ELF-1 (cell line): ENCODE measurements around the gene UST.
"Not testable (repeated sequence)": the region's sequence is repeated elsewhere in the genome, so short reads cannot be mapped to it uniquely, and the experiment has no call there.

Experiments used
- DNase-seq: peaks from one replicate; pipeline ENCODE4 v3.0.0-alpha.2; 2016; ENCODE audit warnings: low read depth, low spot score

UST gene

DNA sequence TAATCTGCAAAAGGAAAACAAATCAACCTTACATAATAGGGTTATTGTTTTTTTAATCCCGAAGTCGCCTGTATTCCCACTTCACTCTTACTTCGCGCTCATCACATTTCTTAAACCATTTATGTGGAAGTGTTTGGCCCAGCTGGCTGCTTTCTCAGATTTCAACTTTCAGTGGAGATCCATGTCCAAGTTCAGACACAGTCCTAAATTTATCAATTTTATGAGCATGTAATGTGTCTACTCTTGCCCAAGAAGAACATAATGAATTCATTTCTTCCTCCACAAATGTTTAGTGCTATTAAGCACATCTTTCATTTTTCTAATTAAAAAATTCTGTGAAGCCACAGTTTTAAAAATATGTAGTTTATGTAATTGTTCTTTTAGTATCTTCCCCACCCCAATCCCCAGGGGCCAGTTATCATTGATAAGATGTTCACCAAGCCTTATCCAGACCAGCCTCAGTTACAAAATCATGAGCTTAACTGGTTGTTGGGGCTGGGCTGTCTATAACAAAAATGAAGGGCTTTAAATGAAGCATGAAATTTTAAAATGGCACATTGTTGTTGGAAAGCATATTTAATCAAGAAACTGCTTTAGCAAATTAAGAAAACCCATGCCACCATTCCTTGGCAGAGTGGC lies 151.7 kb downstream of the UST start:
- no peak for DNase-seq

DNA sequence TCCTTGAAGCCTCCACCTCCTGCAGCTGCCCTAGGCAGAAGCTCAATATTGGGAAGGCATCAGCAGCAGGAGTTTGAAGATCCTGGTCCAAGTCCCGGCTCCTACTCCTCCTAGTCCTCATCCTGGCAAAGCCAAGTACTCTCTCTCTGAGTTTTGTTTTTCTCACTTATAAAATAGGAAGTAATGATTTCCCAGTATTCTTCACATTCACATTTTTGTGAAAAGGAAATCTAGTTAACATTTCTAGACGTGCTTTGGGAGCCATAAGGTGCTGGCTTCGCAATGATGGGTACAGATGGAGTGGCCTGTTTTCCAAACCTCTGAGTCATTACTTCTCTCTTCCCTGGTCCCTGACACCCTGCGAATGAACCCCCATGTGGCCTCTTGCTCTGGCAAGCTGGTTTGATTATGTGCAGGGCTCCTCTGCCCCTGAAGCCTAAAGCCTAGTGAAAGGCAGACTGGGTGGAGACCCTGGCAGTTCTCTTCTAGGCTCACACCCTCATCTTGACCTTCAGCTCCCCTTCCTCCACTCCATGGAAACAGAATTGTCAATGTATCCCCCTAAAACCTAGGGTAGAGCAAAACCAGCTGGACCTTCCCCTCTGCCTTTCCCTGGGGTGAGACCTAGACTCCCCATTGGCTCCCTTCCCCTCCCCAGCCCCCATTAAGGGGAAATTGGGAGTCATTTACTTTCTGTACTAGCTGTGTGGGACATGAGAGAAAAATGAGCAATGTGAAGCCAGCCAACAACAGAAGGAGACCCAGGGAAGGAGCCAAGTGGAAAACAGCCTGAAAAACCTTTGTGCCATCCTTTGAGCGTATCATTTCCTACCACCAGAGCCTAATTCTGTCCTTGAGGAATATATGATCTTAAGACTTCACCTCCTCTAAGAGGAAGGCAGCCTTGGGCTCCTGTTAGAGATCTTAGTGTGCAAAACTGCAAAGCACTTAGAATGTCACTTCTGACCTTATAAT lies 158.4 kb downstream of the UST start:
- DNase-seq, result no peak

DNA sequence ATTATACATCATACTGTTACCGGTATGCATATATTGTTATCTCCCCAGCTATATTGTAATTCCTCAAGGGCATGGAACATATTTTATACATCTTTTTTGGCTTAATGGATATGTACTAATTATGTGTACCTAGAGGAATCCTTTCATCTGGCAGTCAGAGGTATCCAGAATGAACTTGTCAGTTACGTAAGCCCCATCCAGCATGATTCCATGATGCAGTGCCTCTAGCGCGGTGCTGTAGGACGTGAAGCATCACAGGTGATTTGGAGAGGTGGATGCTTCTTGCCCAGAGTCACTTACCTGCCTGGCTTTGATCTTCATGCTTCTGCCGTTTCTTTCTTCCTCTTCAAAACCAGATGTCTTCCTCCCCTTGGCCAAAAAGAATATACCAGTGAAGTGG lies 159.1 kb downstream of the UST start:
- no peak for DNase-seq

DNA sequence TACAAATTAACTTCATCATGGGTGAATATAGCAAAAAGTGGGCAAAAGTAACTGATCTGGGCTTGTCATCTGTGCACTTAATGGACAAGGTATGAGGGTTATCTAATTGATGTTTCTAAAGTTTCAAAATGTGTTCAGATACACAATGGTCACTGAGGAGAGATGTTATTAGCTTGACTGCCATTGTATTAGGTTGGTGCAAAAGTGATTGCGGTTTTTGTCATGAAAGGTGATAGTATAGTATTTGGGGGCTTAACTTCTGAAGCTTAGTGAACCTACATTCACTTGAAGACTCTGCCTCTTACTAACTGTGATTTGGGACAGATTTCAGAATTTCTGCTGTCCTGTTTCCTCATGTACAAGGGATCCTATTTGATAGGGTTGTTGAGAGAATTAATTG lies 159.6 kb downstream of the UST start:
- no peak for DNase-seq

DNA sequence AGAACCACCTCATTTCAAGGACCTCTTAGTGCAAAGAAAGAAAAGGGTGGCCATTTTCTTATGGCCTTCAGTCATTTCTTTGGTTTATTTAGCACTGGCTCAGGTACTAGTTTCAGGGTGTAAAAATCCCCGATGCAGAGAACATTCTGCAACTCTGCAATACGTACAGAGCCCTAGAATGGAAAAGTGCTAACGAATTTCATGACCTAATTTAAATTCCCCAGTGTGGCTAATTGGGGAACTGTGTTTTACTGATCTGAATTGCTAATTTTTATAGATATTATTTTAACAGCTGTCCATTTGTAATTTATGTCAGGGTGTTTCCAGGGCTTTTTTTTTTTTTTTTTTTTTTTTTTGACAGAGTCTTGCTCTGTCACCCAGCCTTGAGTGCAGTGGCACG lies 160.7 kb downstream of the UST start:
- no peak for DNase-seq

DNA sequence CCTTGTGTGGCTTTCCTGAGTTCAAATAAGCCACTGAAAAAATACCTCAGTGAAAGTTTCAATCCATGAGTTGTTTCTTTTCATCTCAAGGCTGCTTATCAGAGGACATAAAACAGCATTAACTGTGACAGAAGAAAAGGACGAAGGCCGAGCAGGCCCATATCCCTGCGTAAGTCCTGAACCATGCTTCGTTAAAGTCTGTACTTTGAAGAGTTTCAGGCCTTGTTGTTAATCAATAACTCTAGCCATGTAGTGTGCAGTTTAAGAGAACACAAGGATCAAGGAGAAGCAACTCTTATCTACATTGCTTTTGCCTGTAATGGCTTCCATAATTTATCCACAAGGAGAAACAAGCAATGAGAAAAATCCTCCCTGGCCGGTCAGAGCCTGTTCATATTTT lies 165.4 kb downstream of the UST start:
- DNase-seq, result no peak

DNA sequence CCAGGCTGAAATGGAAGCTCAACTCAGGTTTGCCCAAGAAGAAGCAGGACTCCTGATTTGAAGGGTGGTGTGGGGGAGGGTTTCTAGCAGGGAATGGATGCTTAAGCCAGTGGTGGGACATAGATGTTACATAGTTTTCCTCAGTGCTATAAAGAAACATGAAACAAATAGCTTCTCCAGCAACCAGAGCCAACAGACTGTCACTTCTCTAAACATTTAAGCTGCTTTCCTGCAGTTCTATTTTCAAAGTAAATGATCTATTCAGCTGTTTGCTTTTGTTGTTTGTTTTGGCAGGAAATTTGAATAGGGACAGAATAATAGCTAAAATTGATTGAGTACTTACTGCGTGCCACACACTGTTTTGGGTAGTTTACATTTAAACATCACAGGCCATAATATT lies 169.0 kb downstream of the UST start:
- DNase-seq, result no peak

DNA sequence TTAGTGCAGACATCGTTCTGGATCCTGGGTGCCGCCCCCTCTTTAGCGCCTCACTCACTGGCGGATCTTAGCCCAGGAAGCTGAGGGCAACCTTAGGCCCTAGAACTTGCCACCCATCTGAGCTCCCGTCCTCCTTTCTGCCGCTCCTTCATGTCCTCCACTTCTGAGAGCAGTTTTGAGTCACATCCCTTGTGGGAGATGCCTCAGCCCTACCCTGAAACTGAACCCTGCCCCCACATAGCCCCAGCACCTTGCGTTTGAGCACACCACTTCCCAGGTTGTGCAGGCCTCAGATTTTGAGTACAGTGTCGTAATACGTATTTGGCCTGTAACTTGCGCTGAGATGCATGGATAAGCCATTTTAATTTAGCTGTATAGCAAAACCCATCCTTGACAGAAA lies 169.7 kb downstream of the UST start:
- not testable (repeated sequence) for DNase-seq

DNA sequence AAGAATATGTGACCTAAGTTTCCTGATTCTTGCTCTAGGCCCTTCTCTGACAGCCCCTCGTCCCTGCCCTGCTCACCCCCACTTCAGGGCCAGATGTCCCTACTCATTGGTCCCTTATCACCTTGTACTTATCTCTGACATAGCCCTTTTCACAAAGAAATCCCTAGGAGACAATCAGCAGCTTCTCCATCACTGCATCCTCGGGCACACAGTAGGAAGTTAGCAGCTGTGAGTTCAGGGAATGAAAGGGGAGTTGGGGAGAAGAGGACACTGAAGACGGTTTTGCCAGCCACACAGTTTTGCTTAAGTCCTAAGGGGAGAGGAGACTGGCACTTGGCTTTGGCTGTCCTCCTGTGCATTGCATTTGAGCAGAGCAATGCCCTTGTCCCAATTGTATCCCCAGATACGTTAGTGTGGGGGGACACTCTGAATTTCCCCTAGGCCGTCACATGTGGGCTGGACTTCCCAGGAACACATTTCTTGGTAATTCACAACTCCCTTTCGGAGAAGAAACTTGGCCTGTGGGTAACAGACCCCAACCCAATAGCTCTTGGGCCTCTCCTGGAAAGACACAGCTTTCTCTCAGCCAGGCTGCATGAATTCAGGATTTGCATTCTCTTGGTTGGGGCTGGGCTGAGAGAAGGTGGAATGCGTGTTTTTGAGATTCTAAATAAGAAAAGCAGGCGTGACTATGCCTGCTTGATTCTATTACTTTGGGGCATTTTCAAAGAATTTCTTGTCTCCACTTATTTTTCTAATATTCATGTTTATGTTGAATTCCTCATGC lies 177.6 kb downstream of the UST start:
- no peak for DNase-seq

DNA sequence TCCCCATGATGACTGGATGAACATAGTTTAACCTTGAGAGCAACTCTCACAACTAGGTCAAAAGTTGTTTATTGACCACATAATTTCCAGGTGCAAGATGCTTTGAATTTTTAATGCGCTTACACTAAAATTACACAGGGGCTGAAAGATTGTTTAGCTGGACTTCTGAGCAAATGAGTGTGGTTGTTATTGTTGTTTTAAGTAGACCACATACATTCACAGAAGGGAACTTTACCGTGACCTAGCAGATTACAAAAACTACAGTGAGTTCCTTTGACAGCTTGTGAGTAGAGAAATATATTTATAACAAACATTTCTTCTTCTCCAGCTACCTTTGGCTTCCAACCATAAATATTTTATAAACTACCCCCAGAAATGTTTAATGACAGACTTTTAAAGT lies 178.9 kb downstream of the UST start:
- no peak for DNase-seq

DNA sequence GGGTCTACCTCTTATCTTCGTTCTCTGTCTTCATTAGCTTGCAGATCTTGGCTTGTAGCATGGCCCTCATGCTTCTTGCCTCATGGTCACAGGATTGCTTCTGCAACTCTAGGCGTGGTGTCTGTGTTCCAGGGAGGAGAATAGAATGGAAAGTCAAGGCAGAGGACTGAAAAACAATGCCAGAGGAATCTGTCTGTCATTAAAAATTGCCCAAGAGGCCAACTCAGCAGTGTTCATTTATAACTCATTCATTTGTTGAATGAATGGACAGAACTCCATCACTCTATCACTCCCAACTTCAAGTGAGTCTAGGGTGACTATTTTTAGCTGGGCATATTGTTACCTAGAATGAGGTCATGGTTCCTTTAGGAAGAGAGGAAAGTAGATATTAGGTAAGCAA lies 179.6 kb downstream of the UST start:
- DNase-seq, result no peak

DNA sequence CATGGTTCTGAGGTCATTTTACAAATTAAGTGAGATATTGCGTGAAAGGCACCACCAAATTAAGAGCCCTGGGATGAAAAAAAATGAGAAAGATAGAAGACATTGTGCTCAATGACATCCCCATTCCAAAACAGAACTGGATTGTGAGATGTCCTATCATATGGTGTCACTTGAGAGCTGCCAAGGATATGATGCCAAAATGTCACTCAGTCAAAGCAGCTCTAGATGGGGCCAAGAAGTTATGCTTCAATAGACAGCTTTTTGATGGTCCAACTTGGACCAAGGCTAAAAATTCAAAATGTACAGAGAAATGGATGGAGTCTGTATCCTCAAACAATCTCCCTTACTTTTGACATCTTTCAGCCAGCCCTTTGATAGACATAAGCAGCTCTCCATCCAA lies 180.8 kb downstream of the UST start:
- no peak for DNase-seq

DNA sequence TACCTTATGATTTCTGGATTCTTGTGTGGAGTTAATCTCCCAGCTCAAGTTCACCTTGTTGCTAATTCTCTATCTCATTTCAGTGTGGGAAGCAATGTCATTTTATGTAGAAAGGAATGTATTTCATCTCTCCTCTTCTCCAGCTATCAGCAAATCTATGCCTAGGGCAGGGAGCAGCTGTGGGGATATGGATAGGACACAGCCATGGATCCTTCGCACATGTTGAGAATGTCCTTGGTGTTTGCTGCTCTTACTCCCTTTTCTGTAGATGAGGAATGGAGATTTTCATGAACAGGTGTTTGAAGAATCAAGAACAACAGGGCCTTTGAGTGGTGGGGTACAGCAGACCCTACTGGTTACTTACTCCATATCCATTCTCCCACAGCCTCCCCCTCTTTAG lies 182.0 kb downstream of the UST start:
- DNase-seq, result no peak

DNA sequence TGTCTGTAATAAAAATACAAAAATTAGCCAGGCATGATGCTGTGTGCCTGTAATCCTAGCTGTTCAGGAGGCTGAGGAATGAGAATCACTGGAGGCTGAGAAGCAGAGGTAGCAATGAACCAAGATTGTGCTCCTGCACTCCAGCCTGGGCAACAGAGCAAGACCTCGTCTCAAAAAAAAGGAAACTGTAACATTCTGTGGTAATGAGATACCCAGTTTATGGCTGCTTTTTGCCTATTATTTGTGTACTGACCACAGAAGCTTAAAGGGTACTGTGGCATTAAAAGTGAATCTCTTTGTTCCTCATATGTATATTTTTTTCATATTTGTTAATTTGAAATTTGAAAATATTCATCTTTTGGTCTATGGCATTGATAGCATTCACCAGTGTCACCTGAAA lies 185.4 kb downstream of the UST start:
- DNase-seq, result no peak

DNA sequence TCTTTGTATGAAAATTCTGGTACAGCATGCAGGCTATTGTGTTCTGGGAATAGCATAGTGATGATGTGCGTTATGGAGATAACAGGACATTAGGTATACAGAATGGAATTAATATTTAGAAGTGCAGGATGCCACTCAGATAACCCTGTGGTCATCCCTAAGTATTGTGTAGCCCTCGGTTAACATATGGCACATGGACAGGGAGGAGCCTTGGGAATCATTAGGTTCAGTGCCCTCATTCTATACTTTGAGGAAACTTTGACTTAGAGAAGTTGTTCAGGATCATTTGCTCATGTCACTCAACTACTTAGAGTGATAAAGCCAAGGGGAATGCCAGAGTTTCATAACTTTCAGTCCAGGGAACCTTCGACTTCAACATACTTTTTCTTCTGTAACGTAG lies 185.9 kb downstream of the UST start:
- DNase-seq, result no peak

DNA sequence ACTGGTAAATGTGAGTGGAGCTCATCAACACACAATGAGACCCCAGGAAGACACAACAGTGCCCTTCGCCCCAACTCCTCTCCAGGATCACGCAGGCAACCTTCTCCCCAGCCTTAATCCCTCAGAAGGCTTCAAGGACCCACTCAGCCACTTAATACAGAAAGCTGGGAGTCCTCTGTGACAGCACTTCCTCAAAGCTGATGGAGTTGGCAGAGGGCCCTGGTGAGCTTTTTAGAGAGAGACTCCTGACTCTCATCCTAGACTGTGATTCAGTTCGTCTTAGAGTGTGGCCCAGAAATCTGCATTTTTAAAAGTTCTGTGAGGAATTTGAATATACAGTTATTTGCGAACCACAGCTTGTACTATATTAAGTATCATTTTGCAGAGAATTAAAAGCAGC lies 187.7 kb downstream of the UST start:
- no peak for DNase-seq

DNA sequence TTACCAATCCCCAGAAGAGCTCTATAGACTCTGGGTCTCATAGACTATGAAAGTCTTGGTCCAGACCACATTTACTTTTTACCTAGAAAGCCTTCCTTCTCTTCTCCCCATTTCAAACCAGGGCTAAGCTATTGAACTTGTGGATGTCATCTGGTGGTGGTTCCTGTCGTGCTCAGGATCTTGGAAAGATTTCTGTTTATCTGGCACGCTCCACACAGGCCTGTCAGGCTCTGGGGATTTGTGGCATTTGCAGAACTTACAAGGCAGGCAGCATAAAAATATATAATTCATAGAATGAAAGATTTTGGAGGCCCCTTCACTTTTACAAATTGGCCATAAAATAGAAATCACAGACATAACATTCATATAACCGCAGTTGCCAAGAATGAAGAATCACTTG lies 188.1 kb downstream of the UST start:
- no peak for DNase-seq

DNA sequence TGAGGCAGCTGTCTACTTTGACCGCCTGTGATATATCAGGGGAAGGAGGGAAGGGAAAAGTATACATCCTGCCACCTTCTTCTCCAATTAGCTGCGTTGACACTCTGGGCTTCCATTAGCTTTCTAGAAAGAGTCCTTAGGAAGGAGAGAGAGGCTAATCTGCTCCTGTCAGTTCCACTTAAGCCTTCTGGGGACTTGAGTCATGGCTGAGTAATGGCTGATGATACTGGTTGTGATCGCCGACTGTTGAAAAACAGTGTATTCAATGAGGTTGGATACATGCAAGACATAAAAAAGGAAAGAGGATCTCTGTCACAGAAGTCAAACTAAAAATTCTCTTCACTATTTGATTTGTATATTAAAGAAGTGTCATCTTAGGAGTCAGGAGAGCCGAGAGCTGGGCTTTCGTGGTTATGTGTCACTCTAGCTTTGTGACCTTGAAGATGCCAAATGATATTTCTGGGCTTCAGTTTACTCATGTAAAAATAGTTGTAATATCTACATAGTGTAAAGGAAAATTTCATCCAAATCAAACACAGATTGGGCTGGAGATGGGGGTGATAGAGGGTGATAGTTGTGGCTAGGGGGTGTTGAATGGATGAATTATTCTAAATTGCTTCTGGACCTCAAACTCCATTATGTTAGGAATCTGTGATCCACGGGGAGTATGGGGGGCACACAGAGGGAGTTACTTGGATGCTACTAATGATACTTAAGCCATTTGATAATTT lies 189.0 kb downstream of the UST start:
- no peak for DNase-seq

DNA sequence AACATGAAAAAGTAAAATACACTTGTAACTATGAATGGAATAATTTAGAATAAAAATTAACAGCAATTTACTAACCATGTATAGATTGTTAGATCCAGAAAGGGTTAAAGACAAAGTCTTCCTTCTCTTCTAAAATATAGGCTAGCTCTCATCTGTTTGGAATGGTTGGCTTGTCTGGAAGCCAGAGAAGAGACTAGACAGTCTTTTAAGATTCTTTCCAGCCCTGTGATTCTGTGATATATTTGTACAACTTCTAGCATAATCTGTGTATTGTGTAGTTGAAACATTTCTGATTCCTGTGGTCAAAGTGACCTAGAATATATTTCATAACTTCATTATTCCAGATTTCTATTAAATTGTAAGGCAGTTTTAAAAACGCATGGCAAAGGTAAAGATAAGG lies 196.6 kb downstream of the UST start:
- no peak for DNase-seq

DNA sequence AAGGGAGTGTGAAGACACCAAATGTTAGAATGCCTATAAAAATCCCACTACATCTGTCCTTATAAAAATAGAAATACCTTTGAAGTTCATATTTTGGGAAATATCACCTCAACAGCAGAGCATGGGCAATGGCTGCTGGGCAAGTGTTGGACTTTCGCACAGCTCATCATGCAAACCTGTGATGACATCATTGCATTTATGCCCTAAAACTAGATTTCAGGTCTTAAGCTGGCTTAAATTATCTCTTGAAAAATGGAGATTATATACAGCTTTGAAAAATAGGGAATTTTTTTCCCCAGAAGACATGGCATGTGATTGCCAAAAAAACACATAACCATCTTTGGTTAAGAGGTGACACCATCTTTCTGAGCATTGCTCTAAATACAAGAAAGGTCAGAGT lies 197.8 kb downstream of the UST start:
- DNase-seq, result no peak

DNA sequence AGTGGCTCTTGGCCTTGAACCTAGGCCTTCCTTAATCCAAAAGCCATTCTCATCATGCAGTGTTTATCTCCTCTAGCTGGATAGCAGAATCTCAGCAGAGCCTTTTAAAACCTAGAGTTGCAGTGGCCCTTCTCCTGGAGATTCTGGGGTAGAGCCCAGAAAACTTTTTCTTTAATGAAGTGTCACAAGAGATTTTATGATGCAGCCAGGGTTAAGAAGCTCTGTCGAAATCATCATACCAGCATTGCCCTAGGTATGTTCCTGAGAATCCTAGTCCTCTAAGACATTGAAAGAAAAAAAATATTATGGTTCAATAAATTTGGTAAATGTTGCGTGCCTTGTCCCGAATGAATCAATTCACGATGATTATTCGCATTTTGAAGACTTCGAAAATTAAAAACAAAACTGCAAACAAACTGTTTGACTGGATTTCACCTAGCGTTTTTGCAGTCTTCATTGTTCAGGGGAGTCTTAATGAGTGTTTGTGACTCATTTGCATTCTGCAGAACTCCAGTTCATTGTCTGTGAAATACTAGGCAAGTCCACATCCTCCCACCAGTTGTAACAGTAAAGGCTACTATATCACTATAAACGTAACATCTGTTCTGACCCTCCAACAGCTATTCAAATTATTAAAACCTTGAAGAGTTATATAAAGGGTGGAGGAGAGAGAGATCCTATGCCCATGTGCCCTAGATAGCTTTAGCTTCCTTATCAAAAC lies 198.6 kb downstream of the UST start:
- no peak for DNase-seq
